ENCODE data around the gene SLC5A10.

The SLC5A10 gene

GRCh38 chr17:18968345-18968744, 16.4 kb downstream of the SLC5A10 start:
- no peak for TF ChIP-seq CTCF (IDR thresholded peaks at IDR 0.05; ENCODE audit: low read length, missing control alignments)
- H3K4me3 ChIP-seq (replicated peaks; ENCODE audit: low read depth, low read length), result no peak overlapping the region
- no peak for DNase-seq (ENCODE audit: low read depth)

GRCh38 chr17:18968945-18969887, 17.3 kb downstream of the SLC5A10 start:
- TF ChIP-seq CTCF (IDR thresholded peaks at IDR 0.05; ENCODE audit: low read length, missing control alignments), result no peak
- H3K4me3 ChIP-seq (replicated peaks; ENCODE audit: low read depth, low read length), result no peak overlapping the region
- DNase-seq (ENCODE audit: low read depth), result no peak

GRCh38 chr17:18970582-18971480, 18.9 kb downstream of the SLC5A10 start:
- no peak overlapping the region for H3K4me3 ChIP-seq (replicated peaks; ENCODE audit: low read depth, low read length)
- no peak for DNase-seq (ENCODE audit: low read depth)
- TF ChIP-seq CTCF (IDR thresholded peaks at IDR 0.05; ENCODE audit: low read length, missing control alignments), result no peak

GRCh38 chr17:18971801-18972200, 19.8 kb downstream of the SLC5A10 start:
- no peak for DNase-seq (ENCODE audit: low read depth)
- no peak overlapping the region for H3K4me3 ChIP-seq (replicated peaks; ENCODE audit: low read depth, low read length)
- TF ChIP-seq CTCF (IDR thresholded peaks at IDR 0.05; ENCODE audit: low read length, missing control alignments), result no peak

GRCh38 chr17:18974407-18975149, 22.6 kb downstream of the SLC5A10 start:
- H3K4me3 ChIP-seq (replicated peaks; ENCODE audit: low read depth, low read length), result no peak overlapping the region
- no peak for DNase-seq (ENCODE audit: low read depth)
- no peak for TF ChIP-seq CTCF (IDR thresholded peaks at IDR 0.05; ENCODE audit: low read length, missing control alignments)

GRCh38 chr17:18975597-18975996, 23.6 kb downstream of the SLC5A10 start:
- TF ChIP-seq CTCF (IDR thresholded peaks at IDR 0.05; ENCODE audit: low read length, missing control alignments), result no peak
- DNase-seq (ENCODE audit: low read depth), result no peak

More at GRCh38 chr17:18975597-18975996, 23.6 kb downstream of the SLC5A10 start:
- H3K4me3 ChIP-seq (replicated peaks; ENCODE audit: low read depth, low read length), result no peak overlapping the region
